Thyroid gland (tissue), 4 donors: ENCODE data around the gene COL6A3.

ENCODE experiments used
- CTCF ChIP-seq, 6 experiments: fragments of 200-600 bp in 3 of 6; fragments of 450-650 bp in 3 of 6; sonication (generic) in 3 of 6; IDR thresholded peaks; one replicate each; pipeline ENCODE4 v1.5.1; 2016 to 2019; ENCODE audit warnings: antibody characterized with exemption in 6 of 6, mild to moderate bottlenecking in 2 of 6, inconsistent platforms in 1 of 6, moderate library complexity in 1 of 6
- POLR2A ChIP-seq, 2 donors: fragments of 450-650 bp; IDR thresholded peaks; one replicate each; pipeline ENCODE4 v1.6.1; 2017; ENCODE audit warnings: antibody characterized with exemption in 2 of 2, mild to moderate bottlenecking in 2 of 2, moderate library complexity in 1 of 2

GRCh38 chr2:237315170-237315828 is 98.7 kb downstream of the COL6A3 start:
- TF ChIP-seq POLR2A (IDR thresholded peaks at IDR 0.05), result peak in 1 of 2 donors; percentile 85
- TF ChIP-seq CTCF (IDR thresholded peaks at IDR 0.05), result peak in 4 of 6 experiments; percentile 57 to 71 (median 62)
